ENCODE measurements around the gene PI16. TPM values are rescaled to one million over a fixed set of nuclear protein-coding genes. Genes with fewer than 3 reads are reported as not detected.

The PI16 gene
- polyA plus RNA-seq, 1 of the 3 experiments (the other 2 are of a cell fraction): 0.02 TPM

GRCh38 chr6:36912586-36912985 is 42.0 kb upstream of the PI16 start:
- no peak overlapping the region; the same call in 1 of the 2 replicates for H3K9ac ChIP-seq
- TF ChIP-seq MXI1 (IDR thresholded peaks at IDR 0.05; ENCODE audit: low read depth, low read length) (no peak), PBX3 (IDR thresholded peaks at IDR 0.05) (peak; percentile 60; the same call in 1 of the 2 replicates), SIN3A (IDR thresholded peaks at IDR 0.05; ENCODE audit: borderline replicate concordance, low read depth, low read length) (no peak), TEAD4 (IDR thresholded peaks at IDR 0.05; ENCODE audit: borderline replicate concordance, insufficient read depth) (peak; percentile 67), YY1 (IDR thresholded peaks at IDR 0.05; ENCODE audit: low read depth) (no peak), FOXM1 (IDR thresholded peaks at IDR 0.05; ENCODE audit: low read depth) (no peak), USF1 (IDR thresholded peaks at IDR 0.05; ENCODE audit: borderline replicate concordance, low read depth) (no peak), CHD2 (IDR thresholded peaks at IDR 0.05; ENCODE audit: low read length, partially characterized antibody) (no peak), RFX5 (IDR thresholded peaks at IDR 0.05; ENCODE audit: low read length) (no peak), GATA2 (CRISPR knock-in tag; IDR thresholded peaks at IDR 0.05) (no peak), TCF12 (IDR thresholded peaks at IDR 0.05) (peak; percentile 82), SMC3 (IDR thresholded peaks at IDR 0.05; ENCODE audit: low read depth, low read length) (no peak), NFIC (IDR thresholded peaks at IDR 0.05; ENCODE audit: borderline replicate concordance) (peak; percentile 85), JUND (IDR thresholded peaks at IDR 0.05) (peak; percentile 73), POLR2AphosphoS5 (IDR thresholded peaks at IDR 0.05; ENCODE audit: low read depth, low read length) (peak; percentile 49; the same call in 1 of the 2 replicates), RXRA (IDR thresholded peaks at IDR 0.05; ENCODE audit: borderline replicate concordance, low read depth) (no peak; the same call in 1 of the 2 replicates), ELF1 (IDR thresholded peaks at IDR 0.05) (peak; percentile 37; the same call in 1 of the 2 replicates), FOXJ3 (CRISPR knock-in tag; IDR thresholded peaks at IDR 0.05) (no peak), MEF2A (IDR thresholded peaks at IDR 0.05; ENCODE audit: borderline replicate concordance, low read depth) (no peak), RCOR1 (IDR thresholded peaks at IDR 0.05; ENCODE audit: low read length) (no peak), TAF1 (IDR thresholded peaks at IDR 0.05; ENCODE audit: borderline replicate concordance, low read depth, low read length) (no peak), FOSL2 (IDR thresholded peaks at IDR 0.05; ENCODE audit: borderline replicate concordance, low read depth) (peak; percentile 71; the same call in 1 of the 2 replicates), EP300 (IDR thresholded peaks at IDR 0.05; ENCODE audit: borderline replicate concordance in 1 of 2, low read depth in 1 of 2, low read length in 1 of 2) (peak in 1 of 2 experiments; percentile 72; a peak in 1 of 4 replicates), RAD21 (IDR thresholded peaks at IDR 0.05; ENCODE audit: low read length) (no peak)
- TF ChIP-seq, protein P1, sequence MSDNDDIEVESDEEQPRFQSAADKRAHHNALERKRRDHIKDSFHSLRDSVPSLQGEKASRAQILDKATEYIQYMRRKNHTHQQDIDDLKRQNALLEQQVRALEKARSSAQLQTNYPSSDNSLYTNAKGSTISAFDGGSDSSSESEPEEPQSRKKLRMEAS (IDR thresholded peaks at IDR 0.05; ENCODE audit: low read depth): peak; percentile 48; the same call in 1 of the 2 replicates
- TF ChIP-seq, protein P2, sequence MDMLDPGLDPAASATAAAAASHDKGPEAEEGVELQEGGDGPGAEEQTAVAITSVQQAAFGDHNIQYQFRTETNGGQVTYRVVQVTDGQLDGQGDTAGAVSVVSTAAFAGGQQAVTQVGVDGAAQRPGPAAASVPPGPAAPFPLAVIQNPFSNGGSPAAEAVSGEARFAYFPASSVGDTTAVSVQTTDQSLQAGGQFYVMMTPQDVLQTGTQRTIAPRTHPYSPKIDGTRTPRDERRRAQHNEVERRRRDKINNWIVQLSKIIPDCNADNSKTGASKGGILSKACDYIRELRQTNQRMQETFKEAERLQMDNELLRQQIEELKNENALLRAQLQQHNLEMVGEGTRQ (IDR thresholded peaks at IDR 0.05; ENCODE audit: borderline replicate concordance, low read depth, low read length): no peak
- TF ChIP-seq, protein P3, sequence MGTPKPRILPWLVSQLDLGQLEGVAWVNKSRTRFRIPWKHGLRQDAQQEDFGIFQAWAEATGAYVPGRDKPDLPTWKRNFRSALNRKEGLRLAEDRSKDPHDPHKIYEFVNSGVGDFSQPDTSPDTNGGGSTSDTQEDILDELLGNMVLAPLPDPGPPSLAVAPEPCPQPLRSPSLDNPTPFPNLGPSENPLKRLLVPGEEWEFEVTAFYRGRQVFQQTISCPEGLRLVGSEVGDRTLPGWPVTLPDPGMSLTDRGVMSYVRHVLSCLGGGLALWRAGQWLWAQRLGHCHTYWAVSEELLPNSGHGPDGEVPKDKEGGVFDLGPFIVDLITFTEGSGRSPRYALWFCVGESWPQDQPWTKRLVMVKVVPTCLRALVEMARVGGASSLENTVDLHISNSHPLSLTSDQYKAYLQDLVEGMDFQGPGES (IDR thresholded peaks at IDR 0.05; ENCODE audit: low read depth, low read length): no peak
- TF ChIP-seq, protein P4, sequence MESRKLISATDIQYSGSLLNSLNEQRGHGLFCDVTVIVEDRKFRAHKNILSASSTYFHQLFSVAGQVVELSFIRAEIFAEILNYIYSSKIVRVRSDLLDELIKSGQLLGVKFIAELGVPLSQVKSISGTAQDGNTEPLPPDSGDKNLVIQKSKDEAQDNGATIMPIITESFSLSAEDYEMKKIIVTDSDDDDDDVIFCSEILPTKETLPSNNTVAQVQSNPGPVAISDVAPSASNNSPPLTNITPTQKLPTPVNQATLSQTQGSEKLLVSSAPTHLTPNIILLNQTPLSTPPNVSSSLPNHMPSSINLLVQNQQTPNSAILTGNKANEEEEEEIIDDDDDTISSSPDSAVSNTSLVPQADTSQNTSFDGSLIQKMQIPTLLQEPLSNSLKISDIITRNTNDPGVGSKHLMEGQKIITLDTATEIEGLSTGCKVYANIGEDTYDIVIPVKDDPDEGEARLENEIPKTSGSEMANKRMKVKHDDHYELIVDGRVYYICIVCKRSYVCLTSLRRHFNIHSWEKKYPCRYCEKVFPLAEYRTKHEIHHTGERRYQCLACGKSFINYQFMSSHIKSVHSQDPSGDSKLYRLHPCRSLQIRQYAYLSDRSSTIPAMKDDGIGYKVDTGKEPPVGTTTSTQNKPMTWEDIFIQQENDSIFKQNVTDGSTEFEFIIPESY (IDR thresholded peaks at IDR 0.05; ENCODE audit: borderline replicate concordance, low read depth): peak; percentile 12; the same call in 1 of the 2 replicates

More at GRCh38 chr6:36912586-36912985, 42.0 kb upstream of the PI16 start:
- H3K4me3 ChIP-seq (ENCODE audit: low read depth in 2 of 2, low read length in 1 of 2): no peak overlapping the region
- H3K4me2 ChIP-seq: peak overlapping the region; percentile 48; the same call in 1 of the 2 replicates
- ChIA-PET POLR2A (no interaction called here), CTCF (no interaction called here)
- peak overlapping the region; percentile 12 to 61; a peak in 3 of 4 replicates for H3K27ac ChIP-seq (ENCODE audit: low read depth in 2 of 2, low read length in 1 of 2)
- no peaks in the 10 kb centered on the region for H3K9me3 ChIP-seq
- peaks cover 24 to 33% of the 10 kb centered on the region in 2 experiments for H3K36me3 ChIP-seq (replicated peaks in 1 of 2; ENCODE audit: control insufficient read depth in 1 of 2, insufficient read depth in 2 of 2, low read length in 1 of 2)
- H3F3A ChIP-seq (replicated peaks; ENCODE audit: insufficient read depth): peaks cover 20% of the 10 kb centered on the region
- WGBS (ENCODE audit: low lambda C conversion rate): 24% methylated on average over 8 of the region's 8 CpGs
- no peak for DNase-seq
- H3K4me1 ChIP-seq (ENCODE audit: control insufficient read depth in 1 of 2, insufficient read depth in 2 of 2, low read depth in 1 of 2, low read length in 1 of 2): peaks cover 0 to 25% of the 10 kb centered on the region in 2 experiments; a peak in 2 of 4 replicates
- no peaks in the 10 kb centered on the region for H3K27me3 ChIP-seq (ENCODE audit: insufficient read depth)
- no peak overlapping the region for H2AFZ ChIP-seq (ENCODE audit: low read depth)
- no peaks in the 10 kb centered on the region for H3K9me2 ChIP-seq
- peaks cover 18% of the 10 kb centered on the region for H4K20me1 ChIP-seq (ENCODE audit: insufficient read depth)
- H3K79me2 ChIP-seq (ENCODE audit: insufficient read depth): no peaks in the 10 kb centered on the region
